Measurements from ENCODE around the gene GCKR. TPM values are rescaled to one million over a fixed set of nuclear protein-coding genes. Genes with fewer than 3 reads are reported as not detected.

The GCKR gene
- total RNA-seq, 2 experiments from 2014 or later: not detected

GRCh38 chr2:27493948-27494283 lies 2.7 kb upstream of the GCKR start:
- peaks cover 50% of the 10 kb centered on the region for H3K27me3 Mint-ChIP-seq (ENCODE audit: low read depth)
- H3K9me3 Mint-ChIP-seq (ENCODE audit: insufficient read depth): no peaks in the 10 kb centered on the region
- DNase-seq (no peak), ATAC-seq (no peak)
- ChIA-PET CTCF (interaction anchor here (1.7 kb wide), 1 partner anchor 210 kb away, joined by 4 read pairs; no protein-coding TSS in a partner anchor), POLR2A (no interaction called here)
- H3K27ac Mint-ChIP-seq: no peak overlapping the region
- peaks cover 31% of the 10 kb centered on the region for H3K4me1 Mint-ChIP-seq (ENCODE audit: low read depth)
- H3K4me3 Mint-ChIP-seq: no peak overlapping the region
- H3K36me3 Mint-ChIP-seq (ENCODE audit: low read depth): no peaks in the 10 kb centered on the region

DNA sequence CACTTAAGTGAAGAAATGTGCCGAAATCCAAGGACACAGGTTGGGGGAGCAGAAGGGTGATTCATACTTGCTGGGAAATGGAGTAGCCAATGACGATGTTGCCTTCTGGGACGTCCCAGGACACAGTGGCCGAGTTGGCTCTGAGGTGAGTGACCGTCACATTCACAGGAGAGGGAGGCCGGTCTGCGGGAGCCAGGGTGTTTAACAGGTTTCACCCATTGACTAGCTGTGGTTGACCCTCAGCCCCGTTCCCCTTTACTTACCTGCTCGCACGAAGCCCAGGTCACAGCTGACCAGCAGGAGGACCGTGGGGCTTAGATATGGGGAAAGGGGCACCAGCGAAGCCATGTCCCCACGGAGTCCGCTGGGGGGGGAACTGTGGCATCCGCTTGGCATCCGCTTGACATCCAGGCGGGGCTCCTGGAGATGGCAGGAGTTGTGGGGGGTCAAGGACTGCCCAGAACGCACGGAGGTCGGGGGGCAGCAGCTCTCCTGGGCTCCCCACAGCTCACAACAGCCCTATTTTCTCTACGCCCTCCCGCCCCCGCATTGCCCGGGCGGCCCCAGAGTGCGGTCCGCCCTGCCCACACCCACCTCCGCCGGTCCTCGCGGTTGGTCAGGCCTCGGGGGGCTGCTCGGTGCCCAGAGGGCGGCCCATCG lies 2.2 kb upstream of the GCKR start:
- CTCF ChIA-PET: interaction anchor here (1.7 kb wide), 1 partner anchor 210 kb away, joined by 4 read pairs; no protein-coding TSS in a partner anchor
- ATAC-seq: no peak

GRCh38 chr2:27494944-27495554 lies 1.6 kb upstream of the GCKR start, which contains the start of gene FNDC4:
TSS of gene FNDC4 (minus strand) at chr2:27495200. CDS start at chr2:27494679, 521 bp downstream.
- H3K27me3 Mint-ChIP-seq (ENCODE audit: low read depth): peaks cover 56% of the 10 kb centered on the region
- peaks cover 21% of the 10 kb centered on the region for H3K4me1 Mint-ChIP-seq (ENCODE audit: low read depth)
- H3K4me3 Mint-ChIP-seq: peak within 1 kb of the TSS; percentile 52
- ATAC-seq: peak; percentile 78
- H3K27ac Mint-ChIP-seq: no peak within 1 kb of the TSS
- no peak for DNase-seq
- POLR2A ChIA-PET: interaction anchor here (0.6 kb wide), 2 partner anchors 141 to 1316 kb away, joined by 3 read pairs; no protein-coding TSS in a partner anchor
- H3K9me3 Mint-ChIP-seq (ENCODE audit: insufficient read depth): no peaks in the 10 kb centered on the region
- CTCF ChIA-PET: interaction anchor here (1.7 kb wide), 1 partner anchor 209 kb away, joined by 4 read pairs; no protein-coding TSS in a partner anchor
- H3K36me3 Mint-ChIP-seq (ENCODE audit: low read depth): no peaks in the 10 kb centered on the region

More for the DNA sequence above, 2.2 kb upstream of the GCKR start:
- POLR2A ChIA-PET: no interaction called here
- no peak for DNase-seq
- Mint-ChIP-seq H3K36me3 (ENCODE audit: low read depth) (no peaks in the 10 kb centered on the region), H3K4me3 (no peak overlapping the region), H3K27me3 (ENCODE audit: low read depth) (peaks cover 55% of the 10 kb centered on the region), H3K9me3 (ENCODE audit: insufficient read depth) (no peaks in the 10 kb centered on the region), H3K27ac (no peak overlapping the region), H3K4me1 (ENCODE audit: low read depth) (peaks cover 27% of the 10 kb centered on the region)

DNA sequence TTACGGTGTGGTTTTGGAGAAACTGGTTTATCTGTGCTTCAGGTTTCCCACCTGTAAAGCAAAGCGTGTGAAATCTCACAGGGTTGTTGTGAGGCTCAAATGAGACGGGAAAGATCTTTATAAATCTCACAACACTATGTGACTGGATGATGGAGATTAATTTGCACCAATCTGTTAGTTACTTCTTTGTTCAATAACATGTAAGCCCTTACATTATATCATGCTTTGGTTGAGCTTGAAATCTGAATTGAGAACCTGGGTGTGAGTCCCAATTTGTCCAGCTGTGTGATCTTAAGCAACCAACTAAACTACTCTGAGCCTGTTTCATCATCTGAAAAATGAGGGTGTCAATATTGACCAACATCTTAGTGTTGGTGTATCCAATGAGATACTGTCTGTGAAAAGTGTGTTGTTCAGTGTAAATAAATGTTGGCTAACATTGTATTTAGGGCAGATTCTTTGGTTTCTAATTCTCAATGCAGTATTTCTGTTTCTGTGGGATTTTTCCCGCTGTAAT lies 741 bp upstream of the GCKR start:
- H3K4me1 Mint-ChIP-seq (ENCODE audit: low read depth): peaks cover 16% of the 10 kb centered on the region
- H3K4me3 Mint-ChIP-seq: peak overlapping the region; percentile 52
- H3K27ac Mint-ChIP-seq: no peak overlapping the region
- peaks cover 56% of the 10 kb centered on the region for H3K27me3 Mint-ChIP-seq (ENCODE audit: low read depth)
- CTCF ChIA-PET: no interaction called here
- POLR2A ChIA-PET: interaction anchor here (0.6 kb wide), 2 partner anchors 33 to 1315 kb away, joined by 3 read pairs; no protein-coding TSS in a partner anchor
- H3K36me3 Mint-ChIP-seq (ENCODE audit: low read depth): no peaks in the 10 kb centered on the region
- H3K9me3 Mint-ChIP-seq (ENCODE audit: insufficient read depth): no peaks in the 10 kb centered on the region
- DNase-seq (no peak), ATAC-seq (no peak)

GRCh38 chr2:27497288-27497627 lies 619 bp downstream of the GCKR start:
- ChIA-PET CTCF (no interaction called here), POLR2A (no interaction called here)
- no peaks in the 10 kb centered on the region for H3K9me3 Mint-ChIP-seq (ENCODE audit: insufficient read depth)
- H3K4me3 Mint-ChIP-seq: no peak overlapping the region
- no peak for DNase-seq
- H3K27me3 Mint-ChIP-seq (ENCODE audit: low read depth): peaks cover 56% of the 10 kb centered on the region
- no peak overlapping the region for H3K27ac Mint-ChIP-seq
- no peaks in the 10 kb centered on the region for H3K36me3 Mint-ChIP-seq (ENCODE audit: low read depth)
- H3K4me1 Mint-ChIP-seq (ENCODE audit: low read depth): peaks cover 12% of the 10 kb centered on the region
- no peak for ATAC-seq

DNA sequence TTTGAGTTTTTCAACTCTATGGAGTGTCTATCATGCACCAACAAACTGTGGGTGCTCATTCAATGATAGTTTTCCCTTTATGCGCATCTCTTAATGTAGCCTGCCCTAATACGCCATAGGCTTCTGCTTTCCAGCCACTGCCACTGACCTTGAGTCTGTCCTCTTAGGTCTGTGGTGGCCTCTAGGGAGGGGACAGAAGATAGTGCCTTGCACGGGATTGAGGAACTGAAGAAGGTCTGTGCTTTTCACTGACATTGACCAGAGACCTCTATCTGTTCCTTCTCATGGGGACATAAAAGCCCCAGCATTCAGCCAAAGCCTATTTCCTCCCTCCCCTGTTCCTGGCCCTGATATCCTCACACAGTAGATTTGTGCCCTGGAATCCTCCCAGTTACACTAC lies 2.3 kb downstream of the GCKR start:
- ChIA-PET POLR2A (no interaction called here), CTCF (no interaction called here)
- no peaks in the 10 kb centered on the region for H3K9me3 Mint-ChIP-seq (ENCODE audit: insufficient read depth)
- H3K27me3 Mint-ChIP-seq (ENCODE audit: low read depth): peaks cover 50% of the 10 kb centered on the region
- H3K4me1 Mint-ChIP-seq (ENCODE audit: low read depth): peaks cover 8% of the 10 kb centered on the region
- no peak overlapping the region for H3K27ac Mint-ChIP-seq
- ATAC-seq (no peak), DNase-seq (no peak)
- no peak overlapping the region for H3K4me3 Mint-ChIP-seq
- H3K36me3 Mint-ChIP-seq (ENCODE audit: low read depth): no peaks in the 10 kb centered on the region

DNA sequence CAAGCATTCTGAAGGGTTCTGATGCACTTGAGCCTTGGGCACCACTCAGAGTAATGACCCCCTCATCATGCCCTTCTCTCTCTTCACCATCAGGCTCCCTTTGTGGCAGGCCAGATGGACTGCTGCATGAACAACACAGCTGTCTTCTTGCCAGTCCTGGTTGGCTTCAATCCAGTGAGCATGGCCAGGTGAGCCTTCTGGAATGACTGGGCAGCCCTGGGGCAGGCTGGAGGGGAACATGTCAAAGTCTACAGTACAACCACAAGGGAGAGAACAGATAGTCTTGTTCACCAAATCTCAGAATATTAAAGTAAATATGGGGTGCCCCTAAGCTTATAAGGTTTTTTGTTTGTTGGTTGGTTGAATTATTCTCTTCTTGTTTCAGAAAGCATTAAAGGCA lies 4.4 kb downstream of the GCKR start:
- peaks cover 35% of the 10 kb centered on the region for H3K27me3 Mint-ChIP-seq (ENCODE audit: low read depth)
- CTCF ChIA-PET: no interaction called here
- no peaks in the 10 kb centered on the region for H3K4me1 Mint-ChIP-seq (ENCODE audit: low read depth)

DNA sequence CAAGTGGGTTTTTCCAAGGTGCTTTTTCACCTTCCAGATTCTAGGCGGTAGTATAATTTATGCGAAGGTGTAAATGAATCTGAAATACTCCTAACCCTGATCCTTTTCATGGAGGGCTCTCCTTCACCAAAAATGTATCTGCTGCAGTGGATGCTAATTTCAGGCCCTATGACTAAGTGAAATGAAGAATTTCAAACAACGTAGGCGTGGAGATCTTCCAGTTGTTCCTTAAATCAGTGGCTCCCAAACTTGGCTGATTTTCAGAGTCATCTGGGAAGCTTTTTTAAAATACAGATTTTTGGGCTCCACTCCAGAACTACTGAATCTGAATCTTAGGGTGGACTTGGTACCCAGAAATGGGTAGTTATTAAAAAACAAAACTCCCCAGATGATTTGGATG lies 5.5 kb downstream of the GCKR start:
- no peak for ATAC-seq
- H3K9me3 Mint-ChIP-seq (ENCODE audit: insufficient read depth): no peaks in the 10 kb centered on the region
- POLR2A ChIA-PET: interaction anchor here (0.6 kb wide), 1 partner anchor 41 kb away, joined by 3 read pairs; no protein-coding TSS in a partner anchor

More for the DNA sequence above, 4.4 kb downstream of the GCKR start:
- no peaks in the 10 kb centered on the region for H3K9me3 Mint-ChIP-seq (ENCODE audit: insufficient read depth)
- POLR2A ChIA-PET: no interaction called here
- no peak overlapping the region for H3K27ac Mint-ChIP-seq
- H3K4me3 Mint-ChIP-seq: no peak overlapping the region
- DNase-seq: no peak
- ATAC-seq: no peak
- no peaks in the 10 kb centered on the region for H3K36me3 Mint-ChIP-seq (ENCODE audit: low read depth)

GRCh38 chr2:27506587-27506986 lies 9.9 kb downstream of the GCKR start:
- no peak overlapping the region for H3K27ac Mint-ChIP-seq
- ChIA-PET CTCF (no interaction called here), POLR2A (no interaction called here)
- DNase-seq: no peak
- peaks cover 4% of the 10 kb centered on the region for H3K27me3 Mint-ChIP-seq (ENCODE audit: low read depth)
- no peaks in the 10 kb centered on the region for H3K4me1 Mint-ChIP-seq (ENCODE audit: low read depth)
- no peak overlapping the region for H3K4me3 Mint-ChIP-seq
- H3K36me3 Mint-ChIP-seq (ENCODE audit: low read depth): no peaks in the 10 kb centered on the region
- H3K9me3 Mint-ChIP-seq (ENCODE audit: insufficient read depth): no peaks in the 10 kb centered on the region
- no peak for ATAC-seq

More for the DNA sequence above, 5.5 kb downstream of the GCKR start:
- CTCF ChIA-PET: interaction anchor here (2.1 kb wide), 1 partner anchor 25 kb away, joined by 4 read pairs; no protein-coding TSS in a partner anchor
- Mint-ChIP-seq H3K27ac (no peak overlapping the region), H3K4me3 (no peak overlapping the region), H3K36me3 (ENCODE audit: low read depth) (no peaks in the 10 kb centered on the region), H3K27me3 (ENCODE audit: low read depth) (peaks cover 25% of the 10 kb centered on the region), H3K4me1 (ENCODE audit: low read depth) (no peaks in the 10 kb centered on the region)
- no peak for DNase-seq

DNA sequence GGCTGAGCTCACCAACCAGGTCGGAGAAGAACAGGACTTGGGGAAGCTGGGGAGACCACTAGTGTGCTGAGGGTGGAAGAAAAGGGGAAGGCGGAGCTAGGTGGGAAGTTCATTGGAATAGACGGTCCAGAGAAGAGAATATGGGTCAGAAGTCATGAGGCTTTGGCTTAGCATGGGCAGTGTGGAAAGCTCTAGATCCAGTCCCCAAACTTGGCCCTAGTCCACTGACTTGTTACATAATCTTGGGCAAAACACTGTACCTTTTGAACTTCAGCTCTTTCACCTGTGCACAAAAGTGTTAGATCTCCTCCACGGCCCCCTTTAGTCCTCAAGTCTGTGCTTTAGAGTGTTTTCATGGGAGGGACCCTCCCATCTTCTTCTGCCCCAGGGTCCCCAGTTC lies 10.7 kb downstream of the GCKR start:
- ATAC-seq: no peak
- ChIA-PET POLR2A (interaction anchor here (0.6 kb wide), 1 partner anchor 25 kb away, joined by 4 read pairs; no protein-coding TSS in a partner anchor), CTCF (no interaction called here)
- peaks cover 7% of the 10 kb centered on the region for H3K27me3 Mint-ChIP-seq (ENCODE audit: low read depth)
- no peak overlapping the region for H3K27ac Mint-ChIP-seq
- H3K4me3 Mint-ChIP-seq: no peak overlapping the region
- H3K9me3 Mint-ChIP-seq (ENCODE audit: insufficient read depth): no peaks in the 10 kb centered on the region
- DNase-seq: no peak
- no peaks in the 10 kb centered on the region for H3K4me1 Mint-ChIP-seq (ENCODE audit: low read depth)
- no peaks in the 10 kb centered on the region for H3K36me3 Mint-ChIP-seq (ENCODE audit: low read depth)

DNA sequence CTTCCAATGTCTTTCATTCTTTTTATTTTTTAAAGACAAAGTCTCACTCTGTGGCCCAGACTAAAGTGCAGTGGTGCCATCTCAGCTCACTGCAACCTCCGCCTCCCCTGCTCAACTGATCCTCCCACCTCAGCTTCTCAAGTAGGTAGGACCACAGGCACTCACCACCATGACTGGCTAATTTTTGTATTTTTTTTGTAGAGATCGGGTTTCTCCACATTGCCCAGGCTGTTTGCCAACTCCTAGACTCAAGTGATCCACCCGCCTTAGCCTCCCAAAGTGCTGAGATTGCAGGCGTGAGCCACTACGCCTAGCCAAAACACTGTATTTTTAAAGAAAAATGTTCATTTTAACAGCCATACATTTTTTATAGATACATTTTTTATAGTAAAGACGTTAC lies 12.7 kb downstream of the GCKR start:
- ChIA-PET POLR2A (interaction anchor here (0.6 kb wide), 1 partner anchor 55 kb away, joined by 3 read pairs; no protein-coding TSS in a partner anchor), CTCF (no interaction called here)
- Mint-ChIP-seq H3K27ac (no peak overlapping the region), H3K36me3 (ENCODE audit: low read depth) (no peaks in the 10 kb centered on the region), H3K27me3 (ENCODE audit: low read depth) (peaks cover 7% of the 10 kb centered on the region), H3K4me1 (ENCODE audit: low read depth) (no peaks in the 10 kb centered on the region), H3K9me3 (ENCODE audit: insufficient read depth) (no peaks in the 10 kb centered on the region), H3K4me3 (no peak overlapping the region)
- DNase-seq (no peak), ATAC-seq (no peak)

GRCh38 chr2:27518113-27518781 lies 21.6 kb downstream of the GCKR start:
- CTCF ChIA-PET: no interaction called here
- Mint-ChIP-seq H3K36me3 (ENCODE audit: low read depth) (no peaks in the 10 kb centered on the region), H3K4me3 (no peak overlapping the region), H3K27ac (no peak overlapping the region), H3K9me3 (ENCODE audit: insufficient read depth) (no peaks in the 10 kb centered on the region), H3K27me3 (ENCODE audit: low read depth) (peaks cover 8% of the 10 kb centered on the region), H3K4me1 (ENCODE audit: low read depth) (no peaks in the 10 kb centered on the region)
- no peak for ATAC-seq
- DNase-seq: no peak
- POLR2A ChIA-PET: no interaction called here

Data from activated CD8-positive, alpha-beta T cell treated with anti-CD3 and anti-CD28 coated beads, Interleukin-2, amount 10 ng/mL, durations not matched to agents 7 days and 5 days (primary cell).